Measurements from ENCODE around the gene DGKB. TPM values are rescaled to one million over a fixed set of nuclear protein-coding genes. Genes with fewer than 3 reads are reported as not detected.

DGKB gene
- total RNA-seq, 4 donors from 2014 or later, result 17.3 to 54.9 (median 26.1) TPM

DNA sequence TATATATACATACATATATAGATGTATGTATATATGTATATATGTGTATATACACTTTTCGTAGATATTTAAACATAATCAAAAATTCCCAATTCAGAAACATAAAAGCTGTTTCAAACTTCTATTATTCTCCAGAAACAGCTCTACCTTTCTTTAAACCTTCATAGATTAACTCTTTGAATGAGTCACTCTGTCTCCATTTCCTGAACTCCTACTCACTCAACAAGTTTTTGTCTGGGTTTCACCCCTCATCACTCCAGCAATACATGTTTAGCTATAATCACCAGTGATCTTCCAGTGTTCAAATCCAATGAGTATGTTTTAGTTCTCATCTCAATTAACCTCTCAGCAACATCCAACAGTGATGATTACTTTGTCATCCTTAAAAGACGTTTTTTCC, 9.6 kb downstream of the DGKB start:
- 71 to 100% methylated on average over 1 to 2 of the region's 2 CpGs for WGBS, 2 donors (ENCODE audit: low coverage in 1 of 2)
- no peaks in the 10 kb centered on the region for H3K27me3 ChIP-seq
- H3K4me1 ChIP-seq, result peaks cover 0 to 45% (median 7%) of the 10 kb centered on the region in 3 donors
- no peak overlapping the region for H3K27ac ChIP-seq
- H3K36me3 ChIP-seq, result no peaks in the 10 kb centered on the region
- H3K4me3 ChIP-seq, result no peak overlapping the region
- ATAC-seq, result no peak
- no peaks in the 10 kb centered on the region for H3K9me3 ChIP-seq
- TF ChIP-seq POLR2AphosphoS5 (IDR thresholded peaks at IDR 0.05) (no peak), EP300 (IDR thresholded peaks at IDR 0.05) (no peak), CTCF (IDR thresholded peaks at IDR 0.05) (no peak), POLR2A (IDR thresholded peaks at IDR 0.05) (no peak)

- H3K4me1 ChIP-seq, result peaks cover 0 to 51% (median 7%) of the 10 kb centered on the region in 3 donors
- TF ChIP-seq POLR2AphosphoS5 (IDR thresholded peaks at IDR 0.05), result no peak
- no peak for TF ChIP-seq CTCF (IDR thresholded peaks at IDR 0.05)
- no peak for TF ChIP-seq POLR2A (IDR thresholded peaks at IDR 0.05)
- no peak for TF ChIP-seq EP300 (IDR thresholded peaks at IDR 0.05)
- no peaks in the 10 kb centered on the region for H3K36me3 ChIP-seq
- H3K9me3 ChIP-seq, result no peaks in the 10 kb centered on the region
- WGBS, 2 donors (ENCODE audit: low coverage in 1 of 2), result 98 to 100% methylated on average over 2 to 3 of the region's 3 CpGs
- ATAC-seq, result no peak
- no peaks in the 10 kb centered on the region for H3K27me3 ChIP-seq
- no peak overlapping the region for H3K4me3 ChIP-seq
- no peak overlapping the region for H3K27ac ChIP-seq
Measured at GRCh38 chr7:14891289-14891688, 11.3 kb downstream of the DGKB start.

- no peak overlapping the region for H3K4me3 ChIP-seq
- peaks cover 0 to 43% (median 12%) of the 10 kb centered on the region in 3 donors for H3K4me1 ChIP-seq
- H3K9me3 ChIP-seq, result no peaks in the 10 kb centered on the region
- H3K27me3 ChIP-seq, result no peaks in the 10 kb centered on the region
- ATAC-seq, result no peak
- H3K27ac ChIP-seq, result peak overlapping the region; percentile 63 to 77 (median 68)
- no peaks in the 10 kb centered on the region for H3K36me3 ChIP-seq
- TF ChIP-seq POLR2A (IDR thresholded peaks at IDR 0.05) (no peak), POLR2AphosphoS5 (IDR thresholded peaks at IDR 0.05) (peak; percentile 37), EP300 (IDR thresholded peaks at IDR 0.05) (no peak), CTCF (IDR thresholded peaks at IDR 0.05) (no peak)
- WGBS, 2 donors (ENCODE audit: low coverage in 1 of 2), result 0 to 25% methylated on average over 1 of the region's 1 CpG
Measured at GRCh38 chr7:14888962-14889361, 13.6 kb downstream of the DGKB start.

GRCh38 chr7:14886533-14886932, 16.0 kb downstream of the DGKB start:
- no peak for TF ChIP-seq EP300 (IDR thresholded peaks at IDR 0.05)
- TF ChIP-seq POLR2AphosphoS5 (IDR thresholded peaks at IDR 0.05), result no peak
- no peak for TF ChIP-seq CTCF (IDR thresholded peaks at IDR 0.05)
- TF ChIP-seq POLR2A (IDR thresholded peaks at IDR 0.05), result no peak
- WGBS, 2 donors (ENCODE audit: low coverage in 1 of 2), result 76 to 88% methylated on average over 3 of the region's 3 CpGs
- H3K27ac ChIP-seq, result peak overlapping the region; percentile 47 to 77 (median 59)

DNA sequence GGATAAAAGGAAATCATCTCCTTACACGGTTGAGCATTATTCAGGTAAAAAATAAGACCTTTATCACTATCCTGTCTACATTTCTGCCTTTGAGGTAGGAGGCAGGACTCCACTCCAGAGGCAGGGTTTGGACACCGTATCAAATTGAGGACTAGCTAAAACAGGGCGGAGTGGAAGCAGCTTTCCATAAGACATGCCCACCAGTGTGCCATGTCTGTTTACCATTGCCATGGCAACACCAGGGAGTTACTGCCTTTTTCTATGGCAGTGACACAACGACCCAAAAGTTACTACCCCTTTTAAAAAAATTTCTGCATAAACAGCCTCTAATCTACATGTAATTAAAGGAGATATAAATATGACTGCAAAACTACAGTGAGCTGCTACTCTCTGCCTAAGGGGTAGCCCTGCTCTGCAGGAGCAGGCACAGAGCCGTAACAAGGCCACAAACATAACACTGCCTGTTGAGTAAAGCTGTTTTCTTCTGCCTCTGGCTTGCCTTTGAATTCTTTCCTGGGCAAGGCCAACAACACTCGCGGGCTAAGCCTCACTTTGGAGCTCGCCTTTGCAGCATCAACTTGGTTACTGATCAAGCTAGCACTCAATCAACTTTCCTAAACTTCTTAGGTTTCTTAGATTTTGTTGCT, 26.5 kb downstream of the DGKB start:
- no peak for ATAC-seq
- Histone ChIP-seq H3K36me3 (no peaks in the 10 kb centered on the region), H3K4me1 (peaks cover 0 to 14% (median 0%) of the 10 kb centered on the region in 3 donors), H3K27me3 (no peaks in the 10 kb centered on the region), H3K4me3 (no peak overlapping the region), H3K27ac (peak overlapping the region in 1 of 4 donors; percentile 32), H3K9me3 (no peaks in the 10 kb centered on the region)
- TF ChIP-seq POLR2AphosphoS5 (IDR thresholded peaks at IDR 0.05) (no peak), CTCF (IDR thresholded peaks at IDR 0.05) (no peak), EP300 (IDR thresholded peaks at IDR 0.05) (no peak), POLR2A (IDR thresholded peaks at IDR 0.05) (no peak)
- whole genome bisulfite sequencing, 2 donors (ENCODE audit: low coverage in 1 of 2), result 75 to 85% methylated on average over 7 to 8 of the region's 8 CpGs

More at GRCh38 chr7:14886533-14886932, 16.0 kb downstream of the DGKB start:
- no peaks in the 10 kb centered on the region for H3K36me3 ChIP-seq
- H3K27me3 ChIP-seq, result no peaks in the 10 kb centered on the region
- no peak for ATAC-seq
- H3K9me3 ChIP-seq, result no peaks in the 10 kb centered on the region
- peaks cover 0 to 45% (median 14%) of the 10 kb centered on the region in 3 donors for H3K4me1 ChIP-seq
- no peak overlapping the region for H3K4me3 ChIP-seq

All from gastroesophageal sphincter (tissue), 4 donors.